ENCODE measurements around the gene LANCL3. TPM values are rescaled to one million over a fixed set of nuclear protein-coding genes. Genes with fewer than 3 reads are reported as not detected.

The LANCL3 gene
- total RNA-seq, 1 experiment from 2014 or later, result 2.5 TPM

GRCh38 chrX:37701588-37701987, 130.1 kb downstream of the LANCL3 start:
- Histone ChIP-seq H3K27ac (ENCODE audit: low read depth, low read length, poor library complexity, severe bottlenecking) (no peak overlapping the region), H3K4me3 (ENCODE audit: low read depth, low read length, poor library complexity, severe bottlenecking) (no peak overlapping the region), H3K4me1 (ENCODE audit: insufficient read depth, low read length, poor library complexity, severe bottlenecking) (no peaks in the 10 kb centered on the region), H3K27me3 (replicated peaks; ENCODE audit: insufficient read depth, low read depth, low read length, poor library complexity) (no peaks in the 10 kb centered on the region), H3K36me3 (ENCODE audit: insufficient read depth, low read length, poor library complexity, severe bottlenecking) (no peaks in the 10 kb centered on the region), H3K9me3 (ENCODE audit: low read depth, low read length, poor library complexity, severe bottlenecking) (no peaks in the 10 kb centered on the region)
- TF ChIP-seq EZH2 (IDR thresholded peaks at IDR 0.05; ENCODE audit: borderline replicate concordance, low read depth, low read length, poor library complexity, severe bottlenecking) (no peak), CTCF (conservative IDR thresholded peaks at IDR 0.05; ENCODE audit: low read depth, low read length) (no peak)
- CTCF ChIA-PET, result no interaction called here
- POLR2A ChIA-PET (ENCODE audit: low non-redundant PET), result no interaction called here
- no peak for DNase-seq (ENCODE audit: low spot score)
- no TSS peak for BruUV-seq (replicated peaks)
- intact Hi-C loops (cut with micrococcal nuclease; ENCODE audit: unreplicated experiment), result no loop called here

GRCh38 chrX:37711991-37712390, 140.5 kb downstream of the LANCL3 start:
- no peaks in the 10 kb centered on the region for H3K27me3 ChIP-seq (replicated peaks; ENCODE audit: insufficient read depth, low read depth, low read length, poor library complexity)
- H3K27ac ChIP-seq (ENCODE audit: low read depth, low read length, poor library complexity, severe bottlenecking), result no peak overlapping the region
- H3K36me3 ChIP-seq (ENCODE audit: insufficient read depth, low read length, poor library complexity, severe bottlenecking), result no peaks in the 10 kb centered on the region
- no peak for TF ChIP-seq EZH2 (IDR thresholded peaks at IDR 0.05; ENCODE audit: borderline replicate concordance, low read depth, low read length, poor library complexity, severe bottlenecking)
- TF ChIP-seq CTCF (conservative IDR thresholded peaks at IDR 0.05; ENCODE audit: low read depth, low read length), result no peak
- DNase-seq (ENCODE audit: low spot score), result no peak
- ChIA-PET POLR2A (ENCODE audit: low non-redundant PET) (interaction anchor here (0.9 kb wide), 1 partner anchor 24 kb away, joined by 3 read pairs; no protein-coding TSS in a partner anchor), CTCF (no interaction called here)
- H3K4me3 ChIP-seq (ENCODE audit: low read depth, low read length, poor library complexity, severe bottlenecking), result no peak overlapping the region
- intact Hi-C loops (cut with micrococcal nuclease; ENCODE audit: unreplicated experiment), result no loop called here
- no peaks in the 10 kb centered on the region for H3K4me1 ChIP-seq (ENCODE audit: insufficient read depth, low read length, poor library complexity, severe bottlenecking)
- no peaks in the 10 kb centered on the region for H3K9me3 ChIP-seq (ENCODE audit: low read depth, low read length, poor library complexity, severe bottlenecking)
- BruUV-seq (replicated peaks), result no TSS peak

- Histone ChIP-seq H3K27ac (ENCODE audit: low read depth, low read length, poor library complexity, severe bottlenecking) (no peak overlapping the region), H3K9me3 (ENCODE audit: low read depth, low read length, poor library complexity, severe bottlenecking) (no peaks in the 10 kb centered on the region), H3K4me1 (ENCODE audit: insufficient read depth, low read length, poor library complexity, severe bottlenecking) (no peaks in the 10 kb centered on the region), H3K36me3 (ENCODE audit: insufficient read depth, low read length, poor library complexity, severe bottlenecking) (no peaks in the 10 kb centered on the region), H3K27me3 (replicated peaks; ENCODE audit: insufficient read depth, low read depth, low read length, poor library complexity) (no peaks in the 10 kb centered on the region), H3K4me3 (ENCODE audit: low read depth, low read length, poor library complexity, severe bottlenecking) (no peak overlapping the region)
- POLR2A ChIA-PET (ENCODE audit: low non-redundant PET), result no interaction called here
- DNase-seq (ENCODE audit: low spot score), result no peak
- TF ChIP-seq EZH2 (IDR thresholded peaks at IDR 0.05; ENCODE audit: borderline replicate concordance, low read depth, low read length, poor library complexity, severe bottlenecking) (no peak), CTCF (conservative IDR thresholded peaks at IDR 0.05; ENCODE audit: low read depth, low read length) (no peak)
- intact Hi-C loops (cut with micrococcal nuclease; ENCODE audit: unreplicated experiment), result no loop called here
- BruUV-seq (replicated peaks), result no TSS peak
- CTCF ChIA-PET, result no interaction called here
These were observed 141.0 kb downstream of the LANCL3 start for GRCh38 chrX:37712458-37712857.
